H1 (cell line): Measurements from ENCODE around the gene HS1BP3. TPM values are rescaled to one million over a fixed set of nuclear protein-coding genes. Genes with fewer than 3 reads are reported as not detected.

ENCODE experiments used
- MAFK ChIP-seq: IDR thresholded peaks from 2 replicates; pipeline ENCODE4 v1.6.1; 2012; ENCODE audit warnings: low read depth, mild to moderate bottlenecking, improper control_type of control experiment, low read length
- RNF2 ChIP-seq: fragments of 200-900, 300-1000 bp; sonication (generic); IDR thresholded peaks from 2 replicates; pipeline ENCODE4 v1.7.1; 2016; ENCODE audit warnings: borderline replicate concordance, low read depth, mild to moderate bottlenecking, antibody characterized with exemption, low read length; ENCODE audit not compliant: poor library complexity, severe bottlenecking; ENCODE audit errors: missing control alignments
- polyA plus RNA-seq, 7 experiments: library from polyadenylated mRNA; depleted of rRNA in 3 of 7; stranded (reverse) in 5 of 7; unstranded in 2 of 7; fragments of >200 nt in 5 of 7; fragments of 200-250 nt in 2 of 7; gene quantifications; 1 replicate in 5 of 7; 2 replicates in 1 of 7; 4 replicates in 1 of 7; pipeline versions ENCODE4 v1.2.1 to v1.2.3, GENCODE V29; 2011 to 2013; ENCODE audit warnings: missing spikeins in 2 of 7, mixed read lengths in 2 of 7
- total RNA-seq: library from RNA; stranded (reverse); fragmentation: NEBNext Ultra II Directional; extraction: Animal tissue kit (Norgen Biotek cat#: 25700); gene quantifications from 2 replicates; pipeline ENCODE4 v1.2.1, GENCODE V29; 2021
- TF ChIP-seq, protein P1 (sequence below): fragments of 300-600 bp; sonication (generic); IDR thresholded peaks from 2 replicates; pipeline ENCODE4 v1.7.1; 2012; ENCODE audit warnings: low read length, moderate library complexity, mild to moderate bottlenecking, inconsistent platforms; ENCODE audit not compliant: insufficient replicate concordance
- TF ChIP-seq, protein P2 (sequence below): IDR thresholded peaks from 2 replicates; pipeline ENCODE4 v1.6.1; 2011; ENCODE audit warnings: low read depth, mild to moderate bottlenecking, low read length; ENCODE audit not compliant: insufficient read depth

HS1BP3 gene
- total and polyA plus RNA-seq, 2 of the 8 experiments (the other 6 are each of a cell fraction or from before 2014, with no cell fraction given) = 11.1 to 11.3 TPM

DNA sequence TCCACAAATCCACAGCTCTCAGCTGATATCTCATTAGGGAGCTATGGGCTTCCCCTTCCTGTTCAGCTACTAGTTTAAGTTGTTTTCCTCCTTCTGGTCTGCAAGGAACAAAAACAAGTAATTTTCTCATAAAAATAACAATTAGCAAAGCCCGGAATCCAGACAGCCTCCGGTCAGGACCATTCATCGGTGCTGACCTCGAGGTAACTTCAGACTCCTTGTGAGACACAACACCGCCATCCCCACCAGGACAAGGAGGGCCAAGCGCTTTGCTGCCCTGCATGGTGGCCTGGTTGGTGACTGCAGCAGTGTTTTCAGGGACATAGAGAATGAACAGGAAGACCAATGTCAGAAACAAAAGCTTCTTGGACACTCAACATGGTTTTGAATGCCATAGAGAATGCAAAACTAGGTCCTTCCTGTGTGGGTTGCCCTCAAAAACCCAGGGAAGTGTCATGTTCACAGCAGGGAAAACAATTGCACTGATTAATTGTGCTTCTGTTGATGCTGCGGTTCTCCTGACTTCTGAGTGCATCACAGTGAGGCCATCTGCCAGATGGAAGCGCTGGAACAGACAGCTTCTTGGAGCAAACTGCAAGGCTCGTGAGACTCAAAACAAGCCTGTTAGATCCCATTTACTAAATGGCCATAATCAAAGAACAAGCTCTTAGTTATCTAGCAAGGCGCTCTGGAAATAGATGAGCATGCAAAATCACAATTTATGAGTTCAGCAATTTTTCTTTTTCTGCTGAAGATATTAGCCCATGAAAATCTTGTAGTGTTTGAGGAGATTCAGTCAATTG lies 77.1 kb downstream of the HS1BP3 start (continued):
- TF ChIP-seq RNF2 (no peak), MAFK (no peak)
- TF ChIP-seq, protein P1, sequence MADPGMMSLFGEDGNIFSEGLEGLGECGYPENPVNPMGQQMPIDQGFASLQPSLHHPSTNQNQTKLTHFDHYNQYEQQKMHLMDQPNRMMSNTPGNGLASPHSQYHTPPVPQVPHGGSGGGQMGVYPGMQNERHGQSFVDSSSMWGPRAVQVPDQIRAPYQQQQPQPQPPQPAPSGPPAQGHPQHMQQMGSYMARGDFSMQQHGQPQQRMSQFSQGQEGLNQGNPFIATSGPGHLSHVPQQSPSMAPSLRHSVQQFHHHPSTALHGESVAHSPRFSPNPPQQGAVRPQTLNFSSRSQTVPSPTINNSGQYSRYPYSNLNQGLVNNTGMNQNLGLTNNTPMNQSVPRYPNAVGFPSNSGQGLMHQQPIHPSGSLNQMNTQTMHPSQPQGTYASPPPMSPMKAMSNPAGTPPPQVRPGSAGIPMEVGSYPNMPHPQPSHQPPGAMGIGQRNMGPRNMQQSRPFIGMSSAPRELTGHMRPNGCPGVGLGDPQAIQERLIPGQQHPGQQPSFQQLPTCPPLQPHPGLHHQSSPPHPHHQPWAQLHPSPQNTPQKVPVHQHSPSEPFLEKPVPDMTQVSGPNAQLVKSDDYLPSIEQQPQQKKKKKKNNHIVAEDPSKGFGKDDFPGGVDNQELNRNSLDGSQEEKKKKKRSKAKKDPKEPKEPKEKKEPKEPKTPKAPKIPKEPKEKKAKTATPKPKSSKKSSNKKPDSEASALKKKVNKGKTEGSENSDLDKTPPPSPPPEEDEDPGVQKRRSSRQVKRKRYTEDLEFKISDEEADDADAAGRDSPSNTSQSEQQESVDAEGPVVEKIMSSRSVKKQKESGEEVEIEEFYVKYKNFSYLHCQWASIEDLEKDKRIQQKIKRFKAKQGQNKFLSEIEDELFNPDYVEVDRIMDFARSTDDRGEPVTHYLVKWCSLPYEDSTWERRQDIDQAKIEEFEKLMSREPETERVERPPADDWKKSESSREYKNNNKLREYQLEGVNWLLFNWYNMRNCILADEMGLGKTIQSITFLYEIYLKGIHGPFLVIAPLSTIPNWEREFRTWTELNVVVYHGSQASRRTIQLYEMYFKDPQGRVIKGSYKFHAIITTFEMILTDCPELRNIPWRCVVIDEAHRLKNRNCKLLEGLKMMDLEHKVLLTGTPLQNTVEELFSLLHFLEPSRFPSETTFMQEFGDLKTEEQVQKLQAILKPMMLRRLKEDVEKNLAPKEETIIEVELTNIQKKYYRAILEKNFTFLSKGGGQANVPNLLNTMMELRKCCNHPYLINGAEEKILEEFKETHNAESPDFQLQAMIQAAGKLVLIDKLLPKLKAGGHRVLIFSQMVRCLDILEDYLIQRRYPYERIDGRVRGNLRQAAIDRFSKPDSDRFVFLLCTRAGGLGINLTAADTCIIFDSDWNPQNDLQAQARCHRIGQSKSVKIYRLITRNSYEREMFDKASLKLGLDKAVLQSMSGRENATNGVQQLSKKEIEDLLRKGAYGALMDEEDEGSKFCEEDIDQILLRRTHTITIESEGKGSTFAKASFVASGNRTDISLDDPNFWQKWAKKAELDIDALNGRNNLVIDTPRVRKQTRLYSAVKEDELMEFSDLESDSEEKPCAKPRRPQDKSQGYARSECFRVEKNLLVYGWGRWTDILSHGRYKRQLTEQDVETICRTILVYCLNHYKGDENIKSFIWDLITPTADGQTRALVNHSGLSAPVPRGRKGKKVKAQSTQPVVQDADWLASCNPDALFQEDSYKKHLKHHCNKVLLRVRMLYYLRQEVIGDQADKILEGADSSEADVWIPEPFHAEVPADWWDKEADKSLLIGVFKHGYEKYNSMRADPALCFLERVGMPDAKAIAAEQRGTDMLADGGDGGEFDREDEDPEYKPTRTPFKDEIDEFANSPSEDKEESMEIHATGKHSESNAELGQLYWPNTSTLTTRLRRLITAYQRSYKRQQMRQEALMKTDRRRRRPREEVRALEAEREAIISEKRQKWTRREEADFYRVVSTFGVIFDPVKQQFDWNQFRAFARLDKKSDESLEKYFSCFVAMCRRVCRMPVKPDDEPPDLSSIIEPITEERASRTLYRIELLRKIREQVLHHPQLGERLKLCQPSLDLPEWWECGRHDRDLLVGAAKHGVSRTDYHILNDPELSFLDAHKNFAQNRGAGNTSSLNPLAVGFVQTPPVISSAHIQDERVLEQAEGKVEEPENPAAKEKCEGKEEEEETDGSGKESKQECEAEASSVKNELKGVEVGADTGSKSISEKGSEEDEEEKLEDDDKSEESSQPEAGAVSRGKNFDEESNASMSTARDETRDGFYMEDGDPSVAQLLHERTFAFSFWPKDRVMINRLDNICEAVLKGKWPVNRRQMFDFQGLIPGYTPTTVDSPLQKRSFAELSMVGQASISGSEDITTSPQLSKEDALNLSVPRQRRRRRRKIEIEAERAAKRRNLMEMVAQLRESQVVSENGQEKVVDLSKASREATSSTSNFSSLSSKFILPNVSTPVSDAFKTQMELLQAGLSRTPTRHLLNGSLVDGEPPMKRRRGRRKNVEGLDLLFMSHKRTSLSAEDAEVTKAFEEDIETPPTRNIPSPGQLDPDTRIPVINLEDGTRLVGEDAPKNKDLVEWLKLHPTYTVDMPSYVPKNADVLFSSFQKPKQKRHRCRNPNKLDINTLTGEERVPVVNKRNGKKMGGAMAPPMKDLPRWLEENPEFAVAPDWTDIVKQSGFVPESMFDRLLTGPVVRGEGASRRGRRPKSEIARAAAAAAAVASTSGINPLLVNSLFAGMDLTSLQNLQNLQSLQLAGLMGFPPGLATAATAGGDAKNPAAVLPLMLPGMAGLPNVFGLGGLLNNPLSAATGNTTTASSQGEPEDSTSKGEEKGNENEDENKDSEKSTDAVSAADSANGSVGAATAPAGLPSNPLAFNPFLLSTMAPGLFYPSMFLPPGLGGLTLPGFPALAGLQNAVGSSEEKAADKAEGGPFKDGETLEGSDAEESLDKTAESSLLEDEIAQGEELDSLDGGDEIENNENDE = no peak
- TF ChIP-seq, protein P2, sequence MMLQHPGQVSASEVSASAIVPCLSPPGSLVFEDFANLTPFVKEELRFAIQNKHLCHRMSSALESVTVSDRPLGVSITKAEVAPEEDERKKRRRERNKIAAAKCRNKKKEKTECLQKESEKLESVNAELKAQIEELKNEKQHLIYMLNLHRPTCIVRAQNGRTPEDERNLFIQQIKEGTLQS = no peak
